GM21723 (cell line): Measurements from ENCODE around the gene DVL2.

Experiments used
- ATAC-seq: cut with Tn5 transposase; IDR thresholded peaks from one replicate; pipeline ENCODE4 v1.9.1; 2021; ENCODE audit warnings: mild to moderate bottlenecking, moderate library complexity; ENCODE audit not compliant: unreplicated experiment

DVL2 gene

GRCh38 chr17:7238420-7239090 is 4.2 kb upstream of the DVL2 start:
- ATAC-seq, result no peak

GRCh38 chr17:7237761-7238419 is 3.6 kb upstream of the DVL2 start:
- no peak for ATAC-seq

GRCh38 chr17:7237266-7237760 is 3.0 kb upstream of the DVL2 start:
- ATAC-seq, result no peak

- no peak for ATAC-seq
Observed at GRCh38 chr17:7236808-7237207, 2.5 kb upstream of the DVL2 start.

GRCh38 chr17:7235693-7236665 is 1.7 kb upstream of the DVL2 start:
- ATAC-seq, result no peak

- ATAC-seq, result peak; percentile 4
Observed at GRCh38 chr17:7233701-7234082, 625 bp downstream of the DVL2 start.

- no peak for ATAC-seq
Observed at GRCh38 chr17:7232114-7232513, 2.2 kb downstream of the DVL2 start.

- ATAC-seq, result no peak
Observed at GRCh38 chr17:7229504-7229903, 4.8 kb downstream of the DVL2 start.

GRCh38 chr17:7228920-7229319 is 5.4 kb downstream of the DVL2 start:
- no peak for ATAC-seq

- no peak for ATAC-seq
Observed at GRCh38 chr17:7226721-7227710, 7.3 kb downstream of the DVL2 start.

- no peak for ATAC-seq
Observed at GRCh38 chr17:7225711-7226331, 8.5 kb downstream of the DVL2 start.

GRCh38 chr17:7224661-7225111 is 9.6 kb downstream of the DVL2 start:
- no peak for ATAC-seq

- ATAC-seq, result no peak
Observed at GRCh38 chr17:7224110-7224509, 10.2 kb downstream of the DVL2 start.

- ATAC-seq, result no peak
Observed at GRCh38 chr17:7223375-7223774, 10.9 kb downstream of the DVL2 start.

- ATAC-seq, result no peak
Observed at GRCh38 chr17:7222972-7223292, 11.4 kb downstream of the DVL2 start.

GRCh38 chr17:7222093-7222971 is 12.0 kb downstream of the DVL2 start:
- no peak for ATAC-seq

- no peak for ATAC-seq
Observed at GRCh38 chr17:7221278-7222092, 12.8 kb downstream of the DVL2 start.
